ENCODE measurements around the gene GOLGA6C. TPM values are rescaled to one million over a fixed set of nuclear protein-coding genes. Genes with fewer than 3 reads are reported as not detected.

Gene GOLGA6C
- total and polyA plus RNA-seq, 9 of the 15 experiments (the other 6 are each of a cell fraction or from before 2014, with no cell fraction given): not detected

DNA sequence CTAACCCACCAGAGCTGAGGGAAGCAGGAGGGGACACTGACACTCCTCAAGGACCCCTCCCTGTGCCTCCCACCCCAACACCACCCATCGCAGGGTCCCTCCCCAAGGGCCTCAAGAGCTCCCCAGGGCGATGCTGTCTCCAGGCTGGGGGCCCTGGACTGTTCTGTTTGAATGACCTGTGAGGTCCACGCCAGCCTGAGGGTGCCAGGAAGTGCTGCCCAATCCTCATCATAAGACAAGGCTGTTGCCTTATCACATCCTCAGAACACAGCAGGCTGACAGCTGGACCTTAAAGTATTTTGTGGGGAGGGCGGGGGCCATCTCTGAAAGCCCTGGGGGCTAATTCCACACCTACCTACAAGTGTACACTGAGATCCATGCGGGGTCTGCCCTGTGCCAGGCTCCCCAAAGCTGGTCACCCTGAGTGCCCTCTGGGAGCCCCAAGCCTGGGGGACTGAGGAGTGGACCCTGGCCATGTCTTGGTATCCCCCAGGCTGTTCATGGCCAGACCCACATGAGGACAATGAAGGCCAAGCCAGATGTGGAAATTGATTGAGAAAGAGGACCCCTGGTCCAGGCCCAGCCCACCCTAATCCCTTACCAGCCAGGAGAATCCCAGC lies 23.8 kb upstream of the GOLGA6C start:
- Histone ChIP-seq H3K4me1 (replicated peaks in 1 of 2; ENCODE audit: control insufficient read depth in 2 of 2, insufficient read depth in 2 of 2, low read length in 2 of 2) (peaks cover 0 to 15% of the 10 kb centered on the region in 2 experiments; a peak in 2 of 5 replicates), H3K9me3 (replicated peaks; ENCODE audit: control insufficient read depth, insufficient read depth, low read depth, low read length) (no peaks in the 10 kb centered on the region), H2AFZ (ENCODE audit: low read depth, low read length) (no peak overlapping the region), H3K79me2 (ENCODE audit: control insufficient read depth, insufficient read depth, low read length) (no peaks in the 10 kb centered on the region), H3K36me3 (ENCODE audit: control insufficient read depth, insufficient read depth, low read length) (no peaks in the 10 kb centered on the region), H3K27me3 (ENCODE audit: control insufficient read depth in 2 of 2, insufficient read depth in 2 of 2, low read length in 2 of 2) (peaks cover 3 to 77% of the 10 kb centered on the region in 2 experiments; a peak in 3 of 5 replicates), H3K4me2 (ENCODE audit: insufficient read depth, low read length) (no peak overlapping the region), H3K4me3 (no peak overlapping the region), H3K9me1 (ENCODE audit: control insufficient read depth, insufficient read depth, low read length) (no peaks in the 10 kb centered on the region), H3K27ac (ENCODE audit: extremely low read depth, low read depth, low read length) (no peak overlapping the region), H4K20me1 (replicated peaks; ENCODE audit: control insufficient read depth, insufficient read depth, low read length) (peaks cover 13% of the 10 kb centered on the region), H3K9ac (ENCODE audit: insufficient read depth in 1 of 2, low read depth in 2 of 2, low read length in 2 of 2) (no peak overlapping the region)
- TF ChIP-seq ARNT (IDR thresholded peaks at IDR 0.05) (no peak), FOXJ2 (tag; IDR thresholded peaks at IDR 0.05) (no peak), MAFF (IDR thresholded peaks at IDR 0.05; ENCODE audit: low read length) (no peak), CCNT2 (IDR thresholded peaks at IDR 0.05; ENCODE audit: borderline replicate concordance, extremely low read depth, insufficient read length, low read depth, low read length) (no peak), STAG1 (CRISPR knock-in tag; IDR thresholded peaks at IDR 0.05; ENCODE audit: borderline replicate concordance) (no peak), ELF4 (CRISPR knock-in tag; IDR thresholded peaks at IDR 0.05) (no peak), KAT2B (IDR thresholded peaks at IDR 0.05; ENCODE audit: low read depth, low read length) (no peak), PHF21A (IDR thresholded peaks at IDR 0.05; ENCODE audit: borderline replicate concordance, low read depth) (no peak), HCFC1 (IDR thresholded peaks at IDR 0.05; ENCODE audit: low read depth, low read length) (no peak), ZNF384 (IDR thresholded peaks at IDR 0.05; ENCODE audit: low read depth, low read length) (no peak), FOXJ3 (CRISPR knock-in tag; IDR thresholded peaks at IDR 0.05) (no peak), TAF1 (IDR thresholded peaks at IDR 0.05; ENCODE audit: control insufficient read depth, extremely low read depth, insufficient read depth, low read length, severe bottlenecking) (no peak), TOE1 (IDR thresholded peaks at IDR 0.05; ENCODE audit: borderline replicate concordance) (no peak), TOE1 (CRISPR knock-in tag; IDR thresholded peaks at IDR 0.05; ENCODE audit: borderline replicate concordance, low read depth) (no peak), PYGO2 (tag; IDR thresholded peaks at IDR 0.05) (no peak), SAFB (IDR thresholded peaks at IDR 0.05; ENCODE audit: borderline replicate concordance, low read depth, low read length) (no peak)
- TF ChIP-seq, protein P1, sequence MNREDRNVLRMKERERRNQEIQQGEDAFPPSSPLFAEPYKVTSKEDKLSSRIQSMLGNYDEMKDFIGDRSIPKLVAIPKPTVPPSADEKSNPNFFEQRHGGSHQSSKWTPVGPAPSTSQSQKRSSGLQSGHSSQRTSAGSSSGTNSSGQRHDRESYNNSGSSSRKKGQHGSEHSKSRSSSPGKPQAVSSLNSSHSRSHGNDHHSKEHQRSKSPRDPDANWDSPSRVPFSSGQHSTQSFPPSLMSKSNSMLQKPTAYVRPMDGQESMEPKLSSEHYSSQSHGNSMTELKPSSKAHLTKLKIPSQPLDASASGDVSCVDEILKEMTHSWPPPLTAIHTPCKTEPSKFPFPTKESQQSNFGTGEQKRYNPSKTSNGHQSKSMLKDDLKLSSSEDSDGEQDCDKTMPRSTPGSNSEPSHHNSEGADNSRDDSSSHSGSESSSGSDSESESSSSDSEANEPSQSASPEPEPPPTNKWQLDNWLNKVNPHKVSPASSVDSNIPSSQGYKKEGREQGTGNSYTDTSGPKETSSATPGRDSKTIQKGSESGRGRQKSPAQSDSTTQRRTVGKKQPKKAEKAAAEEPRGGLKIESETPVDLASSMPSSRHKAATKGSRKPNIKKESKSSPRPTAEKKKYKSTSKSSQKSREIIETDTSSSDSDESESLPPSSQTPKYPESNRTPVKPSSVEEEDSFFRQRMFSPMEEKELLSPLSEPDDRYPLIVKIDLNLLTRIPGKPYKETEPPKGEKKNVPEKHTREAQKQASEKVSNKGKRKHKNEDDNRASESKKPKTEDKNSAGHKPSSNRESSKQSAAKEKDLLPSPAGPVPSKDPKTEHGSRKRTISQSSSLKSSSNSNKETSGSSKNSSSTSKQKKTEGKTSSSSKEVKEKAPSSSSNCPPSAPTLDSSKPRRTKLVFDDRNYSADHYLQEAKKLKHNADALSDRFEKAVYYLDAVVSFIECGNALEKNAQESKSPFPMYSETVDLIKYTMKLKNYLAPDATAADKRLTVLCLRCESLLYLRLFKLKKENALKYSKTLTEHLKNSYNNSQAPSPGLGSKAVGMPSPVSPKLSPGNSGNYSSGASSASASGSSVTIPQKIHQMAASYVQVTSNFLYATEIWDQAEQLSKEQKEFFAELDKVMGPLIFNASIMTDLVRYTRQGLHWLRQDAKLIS (CRISPR knock-in tag; IDR thresholded peaks at IDR 0.05): no peak
- TF ChIP-seq, protein P2, sequence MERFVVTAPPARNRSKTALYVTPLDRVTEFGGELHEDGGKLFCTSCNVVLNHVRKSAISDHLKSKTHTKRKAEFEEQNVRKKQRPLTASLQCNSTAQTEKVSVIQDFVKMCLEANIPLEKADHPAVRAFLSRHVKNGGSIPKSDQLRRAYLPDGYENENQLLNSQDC (CRISPR knock-in tag; IDR thresholded peaks at IDR 0.05): no peak
- FAIRE-seq: no peak
- CTCF ChIA-PET (ENCODE audit: low intra/inter-chr PET ratio): no interaction called here
- 0% methylated on average over 5 of the region's 5 CpGs for WGBS (ENCODE audit: insufficient coverage, low coverage, missing lambda C conversion rate)
- BruUV-seq (replicated peaks): no TSS peak
- in situ Hi-C loops (cut with MboI) (loop anchor here (10.0 kb wide), 1 partner anchor 1150 kb away; the partner anchor contains the start of gene GOLGA6A), intact Hi-C loops (cut with micrococcal nuclease) (no loop called here)
- POLR2A ChIA-PET: interaction anchor here (0.5 to 0.6 kb wide), 3 partner anchors 19 to 270 kb away, joined by 3 to 4 read pairs (median 3); no protein-coding TSS in a partner anchor
- ATAC-seq: no peak
- no peak for DNase-seq (ENCODE audit: extremely low read depth in 1 of 4, low spot score in 3 of 4)
